Measurements from ENCODE around the gene CTSA. TPM values are rescaled to one million over a fixed set of nuclear protein-coding genes. Genes with fewer than 3 reads are reported as not detected.
"Not testable (repeated sequence)": the region's sequence is repeated elsewhere in the genome, so short reads cannot be mapped to it uniquely, and the experiment has no call there.

The CTSA gene
- total RNA-seq, 1 donor from 2014 or later: 136 TPM

DNA sequence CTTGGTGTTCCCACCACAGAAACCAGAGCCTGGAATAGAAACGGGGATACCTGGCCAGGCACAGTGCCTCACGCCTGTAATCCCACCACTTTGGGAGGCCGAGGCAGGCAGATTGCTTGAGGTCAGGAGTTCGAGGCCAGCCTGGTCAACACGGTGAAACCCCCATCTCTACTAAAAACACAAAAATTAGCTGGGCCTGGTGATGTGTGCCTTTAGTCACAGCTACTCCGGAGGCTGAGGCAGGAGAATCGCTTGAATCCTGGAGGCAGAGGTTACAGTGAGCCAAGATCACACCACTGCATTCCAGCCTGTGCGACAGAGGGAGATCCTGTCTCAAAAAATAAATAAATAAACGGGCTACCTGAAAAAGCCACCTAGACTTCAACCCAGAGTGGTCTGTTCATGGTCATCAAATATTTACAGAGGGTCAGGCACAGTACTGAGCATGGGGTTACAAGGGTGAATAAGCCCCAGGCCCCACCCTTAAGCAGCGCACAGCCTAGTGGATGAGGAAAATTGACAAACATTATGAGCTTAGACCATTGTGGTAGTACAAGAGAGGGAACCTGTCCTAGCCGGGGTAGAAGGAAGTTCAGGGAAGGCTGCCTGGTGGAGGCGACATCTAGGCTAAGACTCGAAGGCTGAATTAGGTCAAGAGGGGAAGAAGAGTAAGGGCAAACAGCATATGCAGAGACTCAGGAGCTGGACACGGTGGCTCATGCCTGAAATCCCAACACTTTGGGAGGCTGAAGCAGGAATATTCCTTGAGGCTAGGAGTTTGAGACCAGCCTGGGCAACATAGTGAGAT is 36.1 kb downstream of the CTSA start:
- TF ChIP-seq, protein P1, sequence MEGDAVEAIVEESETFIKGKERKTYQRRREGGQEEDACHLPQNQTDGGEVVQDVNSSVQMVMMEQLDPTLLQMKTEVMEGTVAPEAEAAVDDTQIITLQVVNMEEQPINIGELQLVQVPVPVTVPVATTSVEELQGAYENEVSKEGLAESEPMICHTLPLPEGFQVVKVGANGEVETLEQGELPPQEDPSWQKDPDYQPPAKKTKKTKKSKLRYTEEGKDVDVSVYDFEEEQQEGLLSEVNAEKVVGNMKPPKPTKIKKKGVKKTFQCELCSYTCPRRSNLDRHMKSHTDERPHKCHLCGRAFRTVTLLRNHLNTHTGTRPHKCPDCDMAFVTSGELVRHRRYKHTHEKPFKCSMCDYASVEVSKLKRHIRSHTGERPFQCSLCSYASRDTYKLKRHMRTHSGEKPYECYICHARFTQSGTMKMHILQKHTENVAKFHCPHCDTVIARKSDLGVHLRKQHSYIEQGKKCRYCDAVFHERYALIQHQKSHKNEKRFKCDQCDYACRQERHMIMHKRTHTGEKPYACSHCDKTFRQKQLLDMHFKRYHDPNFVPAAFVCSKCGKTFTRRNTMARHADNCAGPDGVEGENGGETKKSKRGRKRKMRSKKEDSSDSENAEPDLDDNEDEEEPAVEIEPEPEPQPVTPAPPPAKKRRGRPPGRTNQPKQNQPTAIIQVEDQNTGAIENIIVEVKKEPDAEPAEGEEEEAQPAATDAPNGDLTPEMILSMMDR (IDR thresholded peaks at IDR 0.05; ENCODE audit: insufficient read depth, low read length, poor library complexity, severe bottlenecking): no peak
- H3K36me3 ChIP-seq (ENCODE audit: control insufficient read depth, insufficient read depth, low read length): no peaks in the 10 kb centered on the region
- no peak overlapping the region for H3K4me3 ChIP-seq (ENCODE audit: low read depth, low read length)
- H3K27me3 ChIP-seq (ENCODE audit: control insufficient read depth, insufficient read depth, low read length): no peaks in the 10 kb centered on the region
- DNase-seq (ENCODE audit: low read depth): no peak

DNA sequence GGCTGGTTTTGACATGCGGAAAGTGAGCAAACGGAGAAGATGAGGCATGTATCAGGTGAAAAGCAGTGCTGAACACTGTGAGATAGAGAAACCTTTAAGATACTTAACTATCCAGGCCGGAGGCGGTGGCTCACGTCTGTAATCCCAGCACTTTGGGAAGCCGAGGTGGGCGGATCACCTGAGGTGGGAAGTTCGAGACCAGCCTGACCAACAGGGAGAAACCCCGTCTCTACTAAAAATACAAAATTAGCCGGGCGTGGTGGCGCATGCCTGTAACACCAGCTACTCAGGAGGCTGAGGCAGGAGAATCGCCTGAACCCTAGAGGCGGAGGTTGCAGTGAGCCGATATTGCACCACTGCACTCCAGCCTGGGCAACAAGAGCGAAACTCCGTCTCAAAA is 40.5 kb downstream of the CTSA start:
- DNase-seq (ENCODE audit: low read depth); H3K4me3 ChIP-seq (ENCODE audit: low read depth, low read length); H3K27me3 ChIP-seq (ENCODE audit: control insufficient read depth, insufficient read depth, low read length); H3K36me3 ChIP-seq (ENCODE audit: control insufficient read depth, insufficient read depth, low read length): not testable (repeated sequence)

DNA sequence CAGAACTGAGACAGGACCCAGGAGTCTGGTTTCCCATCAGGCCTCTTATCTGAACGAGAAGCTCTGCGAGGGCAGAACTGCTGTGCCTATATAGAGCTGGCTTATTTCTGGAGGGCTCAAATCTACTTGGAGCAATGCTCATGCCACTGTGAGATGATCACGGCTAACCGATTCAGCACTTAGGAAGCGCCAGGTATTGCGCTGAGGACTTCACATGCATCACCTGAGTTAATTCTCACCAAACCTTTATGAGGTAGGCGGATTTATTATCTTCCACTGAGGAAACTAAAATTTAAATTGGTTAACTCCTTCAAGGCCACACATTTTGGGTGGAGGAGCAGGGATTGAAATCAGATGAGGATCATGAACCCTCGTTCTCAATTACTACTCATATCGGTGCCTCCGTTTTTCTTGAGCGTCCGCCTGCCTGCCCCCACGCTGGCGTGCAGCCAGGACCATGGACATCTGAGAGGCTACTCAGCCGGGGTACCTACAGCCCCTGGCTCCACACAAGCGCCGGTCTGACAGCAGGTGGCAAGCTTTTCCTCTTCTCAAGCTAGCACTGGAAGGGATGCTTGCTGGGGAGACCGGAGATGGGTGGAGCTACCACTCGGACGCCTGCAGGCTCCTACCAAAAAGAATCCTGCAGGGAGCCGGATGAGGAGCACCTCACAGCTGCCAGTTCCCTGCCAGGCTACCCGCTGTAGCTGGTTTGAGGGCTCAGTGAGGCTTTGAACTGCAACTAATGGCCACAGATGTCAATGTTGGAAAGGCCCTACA is 42.3 kb downstream of the CTSA start:
- TF ChIP-seq, protein P1 (IDR thresholded peaks at IDR 0.05; ENCODE audit: insufficient read depth, low read length, poor library complexity, severe bottlenecking): peak; percentile 36
- H3K36me3 ChIP-seq (ENCODE audit: control insufficient read depth, insufficient read depth, low read length): peaks cover under 1% of the 10 kb centered on the region
- DNase-seq (ENCODE audit: low read depth): peak; percentile 56
- peak overlapping the region; percentile 98 for H3K4me3 ChIP-seq (ENCODE audit: low read depth, low read length)
- no peaks in the 10 kb centered on the region for H3K27me3 ChIP-seq (ENCODE audit: control insufficient read depth, insufficient read depth, low read length)

DNA sequence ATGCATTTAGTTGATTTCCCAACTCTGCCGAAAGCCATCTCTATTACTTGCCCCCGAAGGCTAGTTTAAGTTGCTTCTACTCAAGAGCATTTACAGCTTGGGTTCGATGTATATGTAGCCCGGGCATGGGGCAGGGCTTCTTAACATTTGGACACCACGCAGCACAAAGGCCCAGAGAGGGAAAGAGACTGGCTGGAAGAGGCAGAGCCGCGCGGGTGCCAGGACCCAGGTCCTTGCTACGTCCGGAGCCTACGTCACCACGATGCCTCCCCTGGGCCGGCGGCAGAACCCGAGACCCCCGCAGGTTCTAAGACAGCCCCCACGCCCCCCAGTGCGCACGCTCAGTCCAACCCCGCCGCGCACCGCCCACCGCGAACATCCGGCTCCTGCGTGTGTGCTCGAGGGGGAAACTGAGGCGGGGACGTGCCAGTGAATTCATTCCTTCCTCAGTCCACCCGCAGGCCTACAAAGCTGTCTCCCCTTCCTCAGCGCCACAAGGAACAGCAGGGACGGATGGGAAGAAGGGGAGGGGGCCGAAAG is 43.0 kb downstream of the CTSA start:
- TF ChIP-seq, protein P1 (IDR thresholded peaks at IDR 0.05; ENCODE audit: insufficient read depth, low read length, poor library complexity, severe bottlenecking): no peak
- DNase-seq (ENCODE audit: low read depth): no peak
- Histone ChIP-seq H3K27me3 (ENCODE audit: control insufficient read depth, insufficient read depth, low read length) (no peaks in the 10 kb centered on the region), H3K4me3 (ENCODE audit: low read depth, low read length) (peak overlapping the region; percentile 98), H3K36me3 (ENCODE audit: control insufficient read depth, insufficient read depth, low read length) (peaks cover 3% of the 10 kb centered on the region)

DNA sequence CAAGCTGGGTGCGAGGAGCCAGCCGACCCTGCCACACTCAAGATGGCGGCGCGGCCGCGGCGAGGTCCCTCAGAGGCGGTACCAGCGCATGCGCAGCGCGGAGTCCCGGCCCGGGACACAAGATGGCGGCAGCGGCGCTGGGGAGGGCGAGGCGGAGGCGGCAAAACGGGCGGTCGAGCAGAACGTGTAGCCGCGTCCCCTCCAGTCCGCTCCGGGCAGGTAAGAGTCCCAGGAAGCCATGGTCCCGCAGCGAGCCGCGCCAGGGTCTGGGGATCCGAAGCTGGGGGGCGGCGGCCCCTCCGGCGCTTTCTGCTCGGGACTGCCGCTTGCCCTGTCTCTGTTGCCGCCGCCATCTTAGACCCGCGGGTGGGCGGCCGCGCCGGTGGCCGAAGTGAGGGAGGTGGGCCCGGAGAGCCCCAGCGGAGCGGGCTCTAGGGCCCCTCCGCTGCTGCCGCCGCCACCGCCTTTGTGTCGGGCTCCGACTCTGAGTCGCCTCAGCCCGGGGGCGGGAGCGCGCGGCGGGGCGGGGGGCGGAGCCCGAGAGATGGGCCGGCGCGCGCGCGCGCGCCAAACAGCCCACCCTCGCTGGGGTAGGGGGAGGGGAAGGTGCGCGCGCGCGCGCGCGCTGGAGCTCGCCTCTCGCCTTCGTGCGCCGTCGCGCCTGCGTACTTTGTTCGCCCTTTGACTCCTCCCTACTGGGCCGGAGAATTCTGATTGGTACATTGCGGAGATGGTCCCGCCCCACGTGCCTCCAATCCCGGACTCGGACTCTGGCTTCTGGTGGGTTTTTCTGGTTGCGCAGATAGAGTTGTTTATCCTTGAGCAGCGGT is 43.7 kb downstream of the CTSA start, which contains the start of gene PCIF1:
Gene PCIF1, plus strand, starts transcription at position 98 of the 830 bp plus-strand sequence. CDS start 4,317 bp downstream, outside the sequence.
- H3K27me3 ChIP-seq (ENCODE audit: control insufficient read depth, insufficient read depth, low read length): no peaks in the 10 kb centered on the region
- TF ChIP-seq, protein P1 (IDR thresholded peaks at IDR 0.05; ENCODE audit: insufficient read depth, low read length, poor library complexity, severe bottlenecking): no peak
- peak; percentile 80 for DNase-seq (ENCODE audit: low read depth)
- peak within 1 kb of the TSS; percentile 98 for H3K4me3 ChIP-seq (ENCODE audit: low read depth, low read length)
- peaks cover 3% of the 10 kb centered on the region for H3K36me3 ChIP-seq (ENCODE audit: control insufficient read depth, insufficient read depth, low read length)

Measured in kidney epithelial cell (primary cell).